Activated CD4-positive, alpha-beta T cell treated with anti-CD3 and anti-CD28 coated beads for 24 hours (primary cell): Measurements from ENCODE around the gene XRCC6.
"Not testable (repeated sequence)": the region's sequence is repeated elsewhere in the genome, so short reads cannot be mapped to it uniquely, and the experiment has no call there.

Source experiments
- DNase-seq, 2 donors: peaks; one replicate each; pipeline ENCODE4 v3.0.0-alpha.2; 2020; ENCODE audit warnings: low read depth in 2 of 2

The XRCC6 gene

GRCh38 chr22:41598891-41599635, 22.0 kb upstream of the XRCC6 start:
- no peak for DNase-seq

GRCh38 chr22:41600976-41601375, 20.1 kb upstream of the XRCC6 start:
- no peak for DNase-seq

- DNase-seq, result peak in 1 of 2 donors; percentile 29
Measured at GRCh38 chr22:41603873-41604332, 17.2 kb upstream of the XRCC6 start.

GRCh38 chr22:41608386-41608785, 12.7 kb upstream of the XRCC6 start:
- no peak for DNase-seq

GRCh38 chr22:41612603-41613306, 8.3 kb upstream of the XRCC6 start:
- no peak for DNase-seq

- DNase-seq, result no peak
Measured at GRCh38 chr22:41613456-41613855, 7.6 kb upstream of the XRCC6 start.

GRCh38 chr22:41619979-41620588, 1.0 kb upstream of the XRCC6 start:
- DNase-seq, result peak in 1 of 2 donors; percentile 25

- DNase-seq, result no peak
Measured at GRCh38 chr22:41620589-41621098, 451 bp upstream of the XRCC6 start, which contains the start of gene DESI1. DESI1 (minus strand) TSS chr22:41621043; CDS start chr22:41620839, 204 bp downstream.

- no peak for DNase-seq
Measured at GRCh38 chr22:41621911-41622179, 750 bp downstream of the XRCC6 start.

GRCh38 chr22:41625577-41625976, 4.5 kb downstream of the XRCC6 start:
- no peak for DNase-seq

GRCh38 chr22:41631115-41631514, 10.0 kb downstream of the XRCC6 start:
- not testable (repeated sequence) for DNase-seq

GRCh38 chr22:41631615-41632014, 10.5 kb downstream of the XRCC6 start:
- not testable (repeated sequence) for DNase-seq

- DNase-seq, result not testable (repeated sequence)
Measured at GRCh38 chr22:41634610-41635009, 13.5 kb downstream of the XRCC6 start.

GRCh38 chr22:41636467-41636866, 15.4 kb downstream of the XRCC6 start:
- DNase-seq, result no peak

GRCh38 chr22:41637623-41638022, 16.5 kb downstream of the XRCC6 start:
- not testable (repeated sequence) for DNase-seq

GRCh38 chr22:41638124-41638523, 17.0 kb downstream of the XRCC6 start:
- no peak for DNase-seq

GRCh38 chr22:41638748-41639147, 17.7 kb downstream of the XRCC6 start:
- DNase-seq, result no peak

GRCh38 chr22:41641854-41642253, 20.8 kb downstream of the XRCC6 start:
- no peak for DNase-seq

- no peak for DNase-seq
Measured at GRCh38 chr22:41642331-41643110, 21.4 kb downstream of the XRCC6 start.

GRCh38 chr22:41647771-41648170, 26.7 kb downstream of the XRCC6 start:
- DNase-seq, result no peak

GRCh38 chr22:41648432-41648831, 27.3 kb downstream of the XRCC6 start:
- no peak for DNase-seq

- no peak for DNase-seq
Measured at GRCh38 chr22:41650229-41650628, 29.1 kb downstream of the XRCC6 start.
